GM21390 (cell line): ENCODE data around the gene FBN2.

Source experiments
- ATAC-seq: cut with Tn5 transposase; IDR thresholded peaks from one replicate; pipeline ENCODE4 v1.9.1; 2021; ENCODE audit not compliant: unreplicated experiment

FBN2 gene

GRCh38 chr5:128216285-128216684 lies 321.8 kb downstream of the FBN2 start:
- ATAC-seq, result no peak

- ATAC-seq, result no peak
These were observed 324.2 kb downstream of the FBN2 start for GRCh38 chr5:128213833-128214232.

GRCh38 chr5:128213340-128213739 lies 324.7 kb downstream of the FBN2 start:
- ATAC-seq, result no peak

DNA sequence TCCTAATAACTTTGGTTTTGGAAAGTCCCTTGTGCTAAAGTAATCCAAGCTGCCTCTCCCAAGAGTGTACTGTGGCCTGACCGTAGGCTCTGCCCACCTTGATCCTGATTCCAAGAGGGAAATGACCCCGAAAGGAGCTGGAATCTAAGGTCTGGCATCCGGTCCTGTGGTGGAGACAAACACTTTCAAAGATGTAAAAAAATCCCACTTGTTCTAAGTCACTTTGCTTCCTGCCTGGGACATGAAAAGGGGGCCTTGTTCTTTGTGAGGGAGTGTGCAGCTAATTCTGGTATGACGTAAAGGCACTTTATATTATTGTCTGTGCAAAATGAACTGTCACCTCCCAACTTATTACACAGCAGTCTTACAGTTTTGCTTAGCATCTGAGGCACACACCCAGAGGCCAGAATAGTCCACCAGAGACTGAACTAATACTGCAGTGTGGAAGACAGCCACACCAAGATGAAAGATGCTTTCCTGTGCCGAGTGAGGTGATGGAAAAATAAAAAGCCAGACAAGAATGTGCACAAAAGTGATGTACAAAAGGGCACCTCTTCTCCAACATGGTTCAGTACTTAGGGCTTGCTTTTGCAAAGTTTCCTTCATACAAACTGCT lies 325.7 kb downstream of the FBN2 start:
- no peak for ATAC-seq

- no peak for ATAC-seq
These were observed 329.6 kb downstream of the FBN2 start for GRCh38 chr5:128208436-128208835.
